Measurements from ENCODE around the gene SIK3.

Gene SIK3

GRCh38 chr11:116928102-116928777 lies 170.0 kb downstream of the SIK3 start:
- no peak for DNase-seq

- DNase-seq = peak; percentile 40 to 47
Observed at GRCh38 chr11:116927163-116927974, 170.9 kb downstream of the SIK3 start.

GRCh38 chr11:116925050-116925449 lies 173.2 kb downstream of the SIK3 start:
- no peak for DNase-seq

DNA sequence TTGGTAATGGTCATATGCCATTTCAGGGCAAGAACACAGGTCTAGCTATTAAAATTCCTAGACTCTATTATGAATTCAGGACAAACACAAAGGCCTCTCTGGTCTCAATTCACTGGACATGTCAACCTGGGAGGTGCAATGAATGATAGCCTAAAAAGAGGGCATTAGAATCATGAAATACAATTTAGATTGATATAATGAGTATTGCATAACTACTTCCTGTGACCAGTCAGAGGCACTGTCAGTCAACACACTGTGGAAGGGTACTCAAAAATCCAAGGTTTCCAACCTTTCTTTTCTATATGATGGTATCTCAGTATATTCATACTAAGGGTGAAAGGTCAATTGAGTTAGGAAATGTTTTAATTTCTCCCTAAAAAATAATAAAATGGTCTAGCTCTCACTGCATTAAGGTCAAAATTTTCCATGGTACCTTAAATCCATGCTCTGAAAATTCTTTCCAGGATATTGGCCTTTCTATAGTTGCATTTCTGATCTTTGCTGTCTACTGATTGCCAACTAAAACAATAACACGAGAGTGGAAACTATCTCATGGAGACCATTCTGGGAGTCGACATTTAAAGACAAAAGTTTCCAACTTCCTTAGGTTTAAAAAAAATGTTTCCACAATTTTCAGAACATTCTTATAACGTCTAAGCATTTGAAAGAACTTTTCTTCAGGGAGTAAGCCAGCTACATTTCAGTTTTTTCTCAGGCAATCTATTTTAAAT lies 179.1 kb downstream of the SIK3 start:
- no peak for DNase-seq

GRCh38 chr11:116917632-116918031 lies 180.6 kb downstream of the SIK3 start:
- no peak for DNase-seq

- DNase-seq = no peak
Observed at GRCh38 chr11:116916886-116917285, 181.3 kb downstream of the SIK3 start.

- DNase-seq = no peak
Observed at GRCh38 chr11:116916052-116916451, 182.2 kb downstream of the SIK3 start.

- no peak for DNase-seq
Observed at GRCh38 chr11:116913000-116913399, 185.2 kb downstream of the SIK3 start.

- DNase-seq = no peak
Observed at GRCh38 chr11:116911976-116912734, 186.1 kb downstream of the SIK3 start.

- DNase-seq = no peak
Observed at GRCh38 chr11:116910847-116911246, 187.4 kb downstream of the SIK3 start.

DNA sequence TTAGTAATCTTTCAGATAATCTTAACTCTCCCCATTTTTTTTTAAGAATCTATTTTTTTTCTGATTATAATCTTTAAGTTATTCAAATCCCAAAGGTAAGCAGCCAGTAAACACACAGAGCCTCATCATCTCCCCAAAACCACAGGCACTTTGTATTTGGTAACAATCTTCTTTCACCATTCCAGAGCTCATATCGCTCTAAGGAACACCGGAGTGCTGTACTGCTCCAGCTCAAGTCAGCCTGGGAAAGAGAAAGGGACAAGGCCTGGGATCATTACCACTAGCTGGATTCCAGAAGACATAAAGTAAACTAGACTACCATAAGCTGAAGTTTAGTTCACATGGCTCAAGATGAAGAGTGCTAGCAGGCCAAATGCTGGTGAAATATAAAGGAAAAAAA lies 187.8 kb downstream of the SIK3 start:
- DNase-seq = no peak

DNA sequence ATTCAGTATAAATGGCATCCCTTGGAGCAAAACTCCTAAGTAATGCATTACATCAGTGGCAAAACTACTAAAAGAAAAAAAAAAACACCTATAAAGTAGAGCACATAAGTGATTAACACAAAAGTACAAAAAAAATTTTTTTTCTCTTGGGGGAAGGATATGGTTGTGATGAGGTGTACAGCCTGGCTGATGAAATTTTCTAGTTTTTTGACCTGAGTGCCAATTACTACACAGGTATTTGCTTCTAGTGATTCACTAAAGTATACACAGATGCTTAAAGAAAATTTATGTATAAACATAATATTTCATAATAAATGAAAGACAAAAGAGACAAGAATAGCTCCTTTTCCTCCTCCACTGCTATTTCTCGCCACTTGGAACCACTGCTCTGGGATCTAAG lies 189.0 kb downstream of the SIK3 start:
- no peak for DNase-seq

DNA sequence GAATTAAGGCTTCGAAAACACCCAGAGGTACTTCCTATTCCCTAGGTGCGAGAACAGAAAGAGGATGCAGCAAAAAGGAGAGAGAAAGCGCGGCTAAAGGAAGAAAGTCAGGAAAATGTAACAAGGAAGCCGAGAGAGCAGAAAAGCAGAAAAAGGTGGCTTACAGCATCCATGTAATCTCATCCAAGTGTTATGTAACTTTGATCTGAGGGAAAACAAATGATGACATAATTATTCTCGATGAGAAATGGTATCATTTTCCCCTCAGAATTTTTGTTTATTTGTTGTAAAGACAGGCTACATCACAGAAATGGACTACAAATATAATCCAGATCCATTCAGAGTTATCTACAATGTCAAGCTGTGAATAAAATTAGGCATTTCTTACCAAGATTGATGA lies 191.7 kb downstream of the SIK3 start:
- DNase-seq = no peak

- DNase-seq = no peak
Observed at GRCh38 chr11:116903090-116903489, 195.1 kb downstream of the SIK3 start.

GRCh38 chr11:116901964-116902688 lies 196.1 kb downstream of the SIK3 start:
- no peak for DNase-seq

- no peak for DNase-seq
Observed at GRCh38 chr11:116901211-116901610, 197.0 kb downstream of the SIK3 start.

DNA sequence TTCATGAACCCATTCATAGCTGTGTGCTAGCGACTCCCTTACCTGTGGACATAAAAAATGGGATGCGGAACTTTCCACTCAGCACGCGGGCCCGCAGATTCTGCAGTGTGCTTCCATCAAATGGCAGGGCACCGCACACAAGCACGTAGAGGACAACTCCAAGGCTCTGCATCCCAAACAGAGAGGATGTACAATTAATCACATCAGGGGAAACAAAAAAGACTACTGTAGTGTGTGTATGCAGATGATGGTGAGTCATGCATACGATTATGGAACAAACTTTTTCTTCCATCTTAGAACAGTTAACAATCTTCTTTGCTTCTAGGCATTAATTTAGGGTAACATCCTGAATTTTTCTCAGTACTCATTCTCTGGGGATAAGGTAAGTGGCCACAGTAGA lies 202.0 kb downstream of the SIK3 start:
- no peak for DNase-seq

GRCh38 chr11:116895048-116895757 lies 203.0 kb downstream of the SIK3 start:
- no peak for DNase-seq

DNA sequence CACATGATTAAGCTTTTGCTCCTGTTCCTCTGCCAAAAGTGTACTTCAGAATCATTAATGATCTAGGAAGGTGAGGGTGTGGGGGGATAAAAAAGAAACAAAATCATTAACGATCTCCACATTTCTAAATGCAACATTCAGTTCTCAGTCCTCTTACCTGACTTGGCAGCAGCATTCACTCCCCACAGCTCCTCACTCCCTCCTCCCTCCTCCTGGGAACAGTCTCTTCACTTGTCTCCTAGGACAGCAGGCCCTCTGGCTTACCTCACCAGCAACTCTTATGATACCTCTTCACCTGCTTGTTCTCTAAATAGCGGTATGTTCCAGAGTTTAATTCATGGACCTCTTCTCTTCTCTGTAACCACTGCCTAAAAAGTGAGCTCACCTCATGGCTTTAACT lies 204.3 kb downstream of the SIK3 start:
- no peak for DNase-seq

DNA sequence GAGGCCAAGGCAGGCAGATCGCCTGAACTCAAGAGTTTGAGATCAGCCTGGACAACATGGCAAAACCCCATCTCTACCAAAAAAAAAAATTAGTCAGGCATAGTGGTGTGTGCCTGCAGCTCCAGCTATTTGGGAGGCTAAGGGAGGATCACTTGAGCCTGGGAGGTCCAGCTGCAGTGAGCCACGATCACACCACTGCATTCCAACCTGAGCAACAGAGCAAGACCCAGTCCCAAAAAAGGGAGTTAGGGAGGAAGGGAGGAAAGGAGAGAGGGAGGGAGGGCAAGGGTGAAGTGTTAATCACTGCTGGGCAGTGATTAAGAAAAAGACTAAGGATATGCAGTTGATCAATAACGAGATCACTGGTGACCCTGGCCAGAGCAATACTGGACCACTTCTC lies 204.8 kb downstream of the SIK3 start:
- no peak for DNase-seq

DNA sequence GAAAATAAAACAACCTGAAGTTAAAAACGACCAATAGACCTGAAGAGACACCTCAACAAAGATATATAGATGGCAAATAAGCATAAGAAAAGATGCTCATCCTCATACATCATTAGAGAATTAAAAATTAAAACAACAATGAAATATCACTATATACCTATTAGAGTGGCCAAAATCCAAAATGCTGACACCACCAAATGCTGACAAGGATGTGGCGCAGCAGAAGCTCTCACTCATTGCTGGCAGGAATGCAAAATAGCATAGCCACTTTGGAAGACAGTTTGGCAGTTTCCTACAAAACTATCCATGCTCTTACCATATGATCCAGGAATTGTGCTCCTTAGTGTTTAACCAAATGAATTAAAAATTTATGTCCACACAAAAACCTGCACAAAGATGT lies 205.9 kb downstream of the SIK3 start:
- DNase-seq = no peak

GRCh38 chr11:116891746-116892145 lies 206.5 kb downstream of the SIK3 start:
- no peak for DNase-seq
